HEK293 (cell line): Measurements from ENCODE around the gene ZNF687.

Experiments used
- GLIS2 ChIP-seq: fragments of 450-650 bp; formaldehyde crosslinking; IDR thresholded peaks from 2 replicates; pipeline ENCODE4 v1.5.1; 2016; ENCODE audit warnings: missing biosample characterization, missing genetic modification characterization
- ZNF426 ChIP-seq: fragments of 450-650 bp; formaldehyde crosslinking; IDR thresholded peaks from 2 replicates; pipeline ENCODE4 v1.5.1; 2017; ENCODE audit warnings: missing biosample characterization, missing genetic modification characterization, mild to moderate bottlenecking, inconsistent platforms, moderate library complexity
- ZNF658 ChIP-seq: fragments of 450-650 bp; formaldehyde crosslinking; IDR thresholded peaks from 2 replicates; pipeline ENCODE4; 2016; ENCODE audit warnings: missing biosample characterization, missing genetic modification characterization
- TF ChIP-seq, protein P1 (sequence below): fragments of 450-650 bp; formaldehyde crosslinking; IDR thresholded peaks from 2 replicates; pipeline ENCODE4 v1.5.1; 2016; ENCODE audit warnings: missing biosample characterization, missing genetic modification characterization

DNA sequence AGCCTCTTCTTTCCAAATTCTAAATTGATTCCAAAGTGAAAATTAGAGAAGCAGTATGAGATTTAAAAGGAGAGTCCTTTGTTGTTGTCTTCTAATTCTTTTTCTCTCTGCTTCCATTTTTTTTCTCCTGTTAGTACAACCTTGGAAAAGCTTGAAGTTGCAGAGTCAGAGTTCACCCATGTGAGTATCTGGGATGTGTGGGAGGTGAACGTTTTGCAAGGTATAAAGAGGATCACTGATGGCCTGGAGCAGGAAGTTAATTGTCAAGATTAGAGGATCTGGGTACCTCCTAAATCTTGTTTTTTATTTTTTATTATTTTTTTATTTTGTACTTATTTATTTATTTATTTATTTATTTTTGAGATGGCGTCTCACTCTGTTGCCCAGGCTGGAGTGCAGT, 35.3 kb upstream of the ZNF687 start:
- TF ChIP-seq GLIS2 (tag by site-specific recombination): no peak
- TF ChIP-seq, protein P1, sequence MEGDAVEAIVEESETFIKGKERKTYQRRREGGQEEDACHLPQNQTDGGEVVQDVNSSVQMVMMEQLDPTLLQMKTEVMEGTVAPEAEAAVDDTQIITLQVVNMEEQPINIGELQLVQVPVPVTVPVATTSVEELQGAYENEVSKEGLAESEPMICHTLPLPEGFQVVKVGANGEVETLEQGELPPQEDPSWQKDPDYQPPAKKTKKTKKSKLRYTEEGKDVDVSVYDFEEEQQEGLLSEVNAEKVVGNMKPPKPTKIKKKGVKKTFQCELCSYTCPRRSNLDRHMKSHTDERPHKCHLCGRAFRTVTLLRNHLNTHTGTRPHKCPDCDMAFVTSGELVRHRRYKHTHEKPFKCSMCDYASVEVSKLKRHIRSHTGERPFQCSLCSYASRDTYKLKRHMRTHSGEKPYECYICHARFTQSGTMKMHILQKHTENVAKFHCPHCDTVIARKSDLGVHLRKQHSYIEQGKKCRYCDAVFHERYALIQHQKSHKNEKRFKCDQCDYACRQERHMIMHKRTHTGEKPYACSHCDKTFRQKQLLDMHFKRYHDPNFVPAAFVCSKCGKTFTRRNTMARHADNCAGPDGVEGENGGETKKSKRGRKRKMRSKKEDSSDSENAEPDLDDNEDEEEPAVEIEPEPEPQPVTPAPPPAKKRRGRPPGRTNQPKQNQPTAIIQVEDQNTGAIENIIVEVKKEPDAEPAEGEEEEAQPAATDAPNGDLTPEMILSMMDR (tag by site-specific recombination): no peak
- TF ChIP-seq ZNF658 (tag by site-specific recombination): no peak
- no peak for TF ChIP-seq ZNF426 (tag by site-specific recombination)
